DND-41 (cell line): ENCODE measurements around the gene CHSY3.

Source experiments
- ATAC-seq: fragments of 200-7000 bp; cut with Tn5 transposase; 3 replicates; pipeline ENCODE4 v1.9.1; 2021; ENCODE audit warnings: low read depth; ENCODE audit not compliant: insufficient read depth
- DNase-seq: peaks from one replicate; pipeline ENCODE4 v3.0.0-alpha.2; 2020
- H2AFZ ChIP-seq: 2 replicates; pipeline ENCODE4 v1.6.0; 2012; ENCODE audit warnings: low read depth, low read length
- H3K27ac ChIP-seq: 2 replicates; pipeline ENCODE4 v1.5.1; 2012; ENCODE audit warnings: low read length, inconsistent platforms
- H3K27me3 ChIP-seq: fragments of 200-600 bp; sonication (generic); 2 replicates; pipeline ENCODE4 v1.6.0; 2012; ENCODE audit warnings: low read length, mild to moderate bottlenecking, inconsistent platforms; ENCODE audit not compliant: insufficient read depth, poor library complexity
- H3K36me3 ChIP-seq: 2 replicates; pipeline ENCODE4 v1.5.1; 2012; ENCODE audit warnings: low read length, inconsistent platforms; ENCODE audit not compliant: insufficient read depth
- H3K4me1 ChIP-seq: 2 replicates; pipeline ENCODE4 v1.5.1; 2012; ENCODE audit warnings: mild to moderate bottlenecking, low read length; ENCODE audit not compliant: insufficient read depth
- H3K4me2 ChIP-seq: 2 replicates; pipeline ENCODE4 v1.6.0; 2012; ENCODE audit warnings: mild to moderate bottlenecking, moderate library complexity, low read length, inconsistent platforms; ENCODE audit not compliant: insufficient read depth
- H3K4me3 ChIP-seq, 2 experiments: fragments of 200-600 bp in 1 of 2; shearing (Covaris generic) in 1 of 2; 2 replicates each; pipeline ENCODE4 v1.5.1; 2012 to 2016; ENCODE audit warnings: inconsistent platforms in 2 of 2, low read length in 2 of 2, mild to moderate bottlenecking in 2 of 2, low read depth in 1 of 2, moderate library complexity in 1 of 2
- H3K79me2 ChIP-seq: 2 replicates; pipeline ENCODE4 v1.6.0; 2012; ENCODE audit warnings: low read length, inconsistent platforms; ENCODE audit not compliant: insufficient read depth
- H3K9ac ChIP-seq: 2 replicates; pipeline ENCODE4 v1.6.0; 2012; ENCODE audit warnings: low read depth, mild to moderate bottlenecking, inconsistent platforms, low read length, moderate library complexity
- H3K9me3 ChIP-seq: 2 replicates; pipeline ENCODE4 v1.5.1; 2012; ENCODE audit warnings: low read length, moderate library complexity, mild to moderate bottlenecking, inconsistent platforms; ENCODE audit not compliant: insufficient read depth, severe bottlenecking
- H4K20me1 ChIP-seq: 2 replicates; pipeline ENCODE4 v1.6.0; 2012; ENCODE audit warnings: low read length; ENCODE audit not compliant: insufficient read depth
- EZH2 ChIP-seq: IDR thresholded peaks from 3 replicates; pipeline ENCODE4 v1.6.1; 2012; ENCODE audit warnings: borderline replicate concordance, low read depth, mild to moderate bottlenecking, moderate library complexity, low read length, inconsistent platforms; ENCODE audit not compliant: severe bottlenecking
- TF ChIP-seq, protein P1 (sequence below): IDR thresholded peaks from 2 replicates; pipeline ENCODE4 v1.5.1; 2012; ENCODE audit warnings: borderline replicate concordance, low read length, moderate library complexity, mild to moderate bottlenecking; ENCODE audit not compliant: poor library complexity, severe bottlenecking; ENCODE audit errors: extremely low read depth

The CHSY3 gene

DNA sequence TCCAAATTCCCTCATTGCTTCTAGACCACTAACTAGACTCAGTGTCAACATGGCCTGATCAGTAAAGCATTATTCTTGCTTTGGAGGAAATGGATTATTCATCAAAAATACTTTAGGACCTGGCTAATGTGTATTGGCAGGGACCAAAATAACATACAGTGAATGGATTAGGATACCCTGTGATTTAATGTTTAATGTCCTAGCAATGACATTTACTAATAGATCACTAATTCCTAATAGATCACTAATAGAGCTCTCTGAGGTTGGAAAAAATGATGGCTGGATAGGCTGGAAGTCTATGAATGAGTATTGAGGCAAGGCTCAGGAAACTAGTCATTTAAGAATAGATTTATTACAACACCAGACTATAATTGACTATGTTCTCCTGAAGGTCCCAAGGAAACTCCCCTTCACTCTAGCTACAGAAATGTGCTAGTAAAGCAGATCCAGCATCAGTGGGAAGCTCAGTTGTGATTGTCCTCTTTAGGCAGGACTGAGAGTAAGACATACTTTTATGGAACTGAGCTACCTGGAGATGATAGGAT, 46.1 kb upstream of the CHSY3 start:
- no peak for TF ChIP-seq EZH2
- TF ChIP-seq, protein P1, sequence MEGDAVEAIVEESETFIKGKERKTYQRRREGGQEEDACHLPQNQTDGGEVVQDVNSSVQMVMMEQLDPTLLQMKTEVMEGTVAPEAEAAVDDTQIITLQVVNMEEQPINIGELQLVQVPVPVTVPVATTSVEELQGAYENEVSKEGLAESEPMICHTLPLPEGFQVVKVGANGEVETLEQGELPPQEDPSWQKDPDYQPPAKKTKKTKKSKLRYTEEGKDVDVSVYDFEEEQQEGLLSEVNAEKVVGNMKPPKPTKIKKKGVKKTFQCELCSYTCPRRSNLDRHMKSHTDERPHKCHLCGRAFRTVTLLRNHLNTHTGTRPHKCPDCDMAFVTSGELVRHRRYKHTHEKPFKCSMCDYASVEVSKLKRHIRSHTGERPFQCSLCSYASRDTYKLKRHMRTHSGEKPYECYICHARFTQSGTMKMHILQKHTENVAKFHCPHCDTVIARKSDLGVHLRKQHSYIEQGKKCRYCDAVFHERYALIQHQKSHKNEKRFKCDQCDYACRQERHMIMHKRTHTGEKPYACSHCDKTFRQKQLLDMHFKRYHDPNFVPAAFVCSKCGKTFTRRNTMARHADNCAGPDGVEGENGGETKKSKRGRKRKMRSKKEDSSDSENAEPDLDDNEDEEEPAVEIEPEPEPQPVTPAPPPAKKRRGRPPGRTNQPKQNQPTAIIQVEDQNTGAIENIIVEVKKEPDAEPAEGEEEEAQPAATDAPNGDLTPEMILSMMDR: no peak
- H2AFZ ChIP-seq: no peak overlapping the region
- no peaks in the 10 kb centered on the region for H3K79me2 ChIP-seq
- H3K4me3 ChIP-seq: no peak overlapping the region
- H3K27me3 ChIP-seq: no peaks in the 10 kb centered on the region
- no peak overlapping the region for H3K27ac ChIP-seq
- no peaks in the 10 kb centered on the region for H3K9me3 ChIP-seq
- H4K20me1 ChIP-seq: no peaks in the 10 kb centered on the region
- H3K36me3 ChIP-seq: no peaks in the 10 kb centered on the region
- no peak overlapping the region for H3K9ac ChIP-seq
- ATAC-seq (no peak), DNase-seq (no peak)
- no peaks in the 10 kb centered on the region for H3K4me1 ChIP-seq
- H3K4me2 ChIP-seq: no peak overlapping the region

DNA sequence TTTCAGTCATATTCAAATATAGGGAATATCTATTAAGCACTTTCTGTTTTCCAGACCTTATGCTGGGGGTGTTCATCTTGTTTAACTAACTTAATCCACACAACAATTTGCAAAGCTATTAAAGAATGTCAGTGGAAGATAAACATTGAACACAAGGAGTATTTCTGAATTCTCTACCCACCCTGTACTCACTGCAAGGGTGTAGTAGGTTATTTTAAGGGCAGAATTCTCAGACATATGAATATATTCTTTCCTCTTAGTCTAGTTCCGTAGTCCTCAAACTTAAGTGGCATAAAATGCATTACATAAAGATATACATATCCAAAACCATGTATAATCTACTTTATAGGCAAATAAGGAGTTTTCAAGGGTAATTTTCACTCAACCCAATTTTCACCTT, 19.9 kb upstream of the CHSY3 start:
- no peak for ATAC-seq

DNA sequence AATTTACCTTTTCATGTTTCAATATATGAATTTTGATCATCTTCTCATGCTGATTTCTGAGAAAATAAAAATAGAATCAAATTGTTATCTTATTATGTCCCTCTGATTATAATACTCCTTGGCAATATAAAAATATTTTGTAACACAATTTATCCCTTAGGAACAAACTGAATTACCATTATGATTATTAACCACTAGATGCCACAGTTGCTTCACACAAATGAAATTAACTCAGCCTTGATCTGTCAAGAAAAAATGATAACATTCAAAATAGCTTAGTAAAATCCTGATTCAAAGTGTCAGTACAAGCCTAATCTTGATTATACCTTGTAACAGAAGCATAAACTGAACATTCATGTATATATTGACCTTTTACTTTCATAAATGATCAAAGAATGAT, 4.8 kb upstream of the CHSY3 start:
- no peaks in the 10 kb centered on the region for H3K27me3 ChIP-seq

More for the DNA sequence above, 19.9 kb upstream of the CHSY3 start:
- TF ChIP-seq, protein P1: no peak
- TF ChIP-seq EZH2: no peak
- H4K20me1 ChIP-seq: no peaks in the 10 kb centered on the region
- H3K27me3 ChIP-seq: no peaks in the 10 kb centered on the region
- no peaks in the 10 kb centered on the region for H3K79me2 ChIP-seq
- no peak overlapping the region for H3K4me3 ChIP-seq
- H3K4me2 ChIP-seq: no peak overlapping the region
- DNase-seq: no peak
- no peaks in the 10 kb centered on the region for H3K36me3 ChIP-seq
- H2AFZ ChIP-seq: no peak overlapping the region
- no peaks in the 10 kb centered on the region for H3K9me3 ChIP-seq
- H3K9ac ChIP-seq: no peak overlapping the region
- H3K4me1 ChIP-seq: no peaks in the 10 kb centered on the region
- H3K27ac ChIP-seq: no peak overlapping the region

More for the DNA sequence above, 4.8 kb upstream of the CHSY3 start:
- H3K36me3 ChIP-seq: no peaks in the 10 kb centered on the region
- no peak overlapping the region for H2AFZ ChIP-seq
- H3K79me2 ChIP-seq: no peaks in the 10 kb centered on the region
- no peak for ATAC-seq
- TF ChIP-seq, protein P1: no peak
- no peak for TF ChIP-seq EZH2
- no peak overlapping the region for H3K9ac ChIP-seq
- H3K4me2 ChIP-seq: no peak overlapping the region
- no peak overlapping the region for H3K4me3 ChIP-seq
- H3K4me1 ChIP-seq: no peaks in the 10 kb centered on the region
- H3K27ac ChIP-seq: no peak overlapping the region
- H4K20me1 ChIP-seq: no peaks in the 10 kb centered on the region
- no peaks in the 10 kb centered on the region for H3K9me3 ChIP-seq
- DNase-seq: no peak
